ENCODE measurements around the gene GTF2F2.

- TF ChIP-seq EZH2 (IDR thresholded peaks at IDR 0.05; ENCODE audit: low read length) (no peak), CTCF (optimal IDR thresholded peaks at IDR 0.05 in 1 of 3, IDR thresholded peaks at IDR 0.05 in 1 of 3, conservative IDR thresholded peaks at IDR 0.05 in 1 of 3; ENCODE audit: extremely low read depth in 1 of 3, insufficient read depth in 2 of 3, low read length in 3 of 3) (no peak)
Observed at GRCh38 chr13:45295536-45295935, 175.2 kb downstream of the GTF2F2 start.
